ENCODE data around the gene PRTN3.
"Not testable (repeated sequence)": the region's sequence is repeated elsewhere in the genome, so short reads cannot be mapped to it uniquely, and the experiment has no call there.

Gene PRTN3

DNA sequence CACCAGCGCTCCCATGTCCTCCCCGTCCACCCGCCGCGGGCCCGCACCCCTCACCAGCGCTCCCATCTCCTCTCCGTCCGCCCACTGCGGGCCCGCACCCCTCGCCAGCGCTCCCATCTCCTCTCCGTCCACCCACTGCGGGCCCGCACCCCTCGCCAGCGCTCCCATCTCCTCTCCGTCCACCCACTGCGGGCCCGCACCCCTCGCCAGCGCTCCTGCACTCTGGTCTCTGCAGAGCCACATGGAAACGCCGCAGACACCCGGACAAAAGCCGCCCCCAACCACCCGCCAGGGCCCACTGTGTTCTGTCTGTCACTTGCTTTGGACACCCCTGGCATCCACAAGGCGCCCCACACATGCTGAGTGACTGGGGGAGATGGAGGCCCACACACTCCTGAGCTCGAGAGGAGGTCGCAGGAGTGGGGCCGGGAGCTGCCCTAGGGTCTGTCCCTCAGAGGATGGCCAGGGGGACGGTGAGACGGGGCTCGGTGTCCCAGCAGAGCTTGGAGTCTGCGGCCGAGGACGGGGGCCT is 26.0 kb downstream of the PRTN3 start:
- no peak for DNase-seq (ENCODE audit: low read depth)

DNA sequence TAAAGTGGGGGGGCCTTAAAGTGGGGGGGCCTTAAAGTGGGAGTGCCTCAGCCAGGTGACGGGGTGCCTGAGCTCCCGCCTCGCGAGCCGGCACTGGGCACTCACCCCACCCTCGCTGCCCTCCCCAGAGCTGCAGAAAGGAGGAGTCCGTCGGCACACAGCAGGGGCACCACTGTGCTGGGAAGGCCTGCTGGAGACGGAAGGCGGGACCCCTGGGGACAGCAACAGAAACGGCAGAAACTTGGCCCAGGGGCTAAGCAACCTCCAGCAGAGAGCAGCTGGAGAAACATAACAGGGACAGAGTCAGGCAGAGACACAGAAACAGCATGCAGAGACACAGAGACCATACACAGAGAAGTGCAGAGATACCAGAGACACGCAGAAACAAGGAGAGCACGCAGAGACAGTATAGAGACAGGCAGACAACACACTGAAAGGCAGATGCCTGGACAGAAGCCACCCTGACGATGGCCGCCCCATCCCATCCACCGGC is 26.5 kb downstream of the PRTN3 start:
- DNase-seq (ENCODE audit: low read depth) = no peak

DNA sequence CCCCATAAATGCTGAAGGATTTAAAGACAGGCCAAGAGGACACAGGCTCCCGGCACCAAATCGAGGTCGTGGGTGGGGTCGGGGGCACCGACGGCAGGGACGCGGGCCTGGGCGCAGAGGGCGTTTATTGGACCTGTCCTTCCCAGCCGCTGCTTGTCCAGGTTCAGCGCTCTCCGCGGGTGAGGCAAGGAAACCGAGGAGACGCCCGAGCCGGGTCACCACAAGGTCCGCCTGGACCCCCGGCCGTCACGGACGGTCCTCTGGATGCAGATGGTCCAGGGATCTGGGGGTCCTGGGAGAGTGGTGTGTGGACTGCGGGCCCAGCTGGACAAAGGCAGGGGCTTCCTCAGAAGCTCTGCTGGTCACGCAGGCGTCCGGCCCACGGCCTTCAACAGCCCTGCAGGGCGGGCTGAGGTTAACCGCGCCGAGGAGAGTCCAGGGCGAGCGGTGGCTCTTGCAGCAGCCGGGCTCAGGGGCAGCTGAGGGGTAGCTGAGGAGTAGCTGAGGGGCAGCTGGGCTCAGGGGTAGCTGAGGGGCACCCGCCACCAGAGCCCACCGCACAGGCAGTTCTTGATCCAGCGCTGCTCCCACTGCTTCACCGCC is 27.2 kb downstream of the PRTN3 start:
- no peak for DNase-seq (ENCODE audit: low read depth)

DNA sequence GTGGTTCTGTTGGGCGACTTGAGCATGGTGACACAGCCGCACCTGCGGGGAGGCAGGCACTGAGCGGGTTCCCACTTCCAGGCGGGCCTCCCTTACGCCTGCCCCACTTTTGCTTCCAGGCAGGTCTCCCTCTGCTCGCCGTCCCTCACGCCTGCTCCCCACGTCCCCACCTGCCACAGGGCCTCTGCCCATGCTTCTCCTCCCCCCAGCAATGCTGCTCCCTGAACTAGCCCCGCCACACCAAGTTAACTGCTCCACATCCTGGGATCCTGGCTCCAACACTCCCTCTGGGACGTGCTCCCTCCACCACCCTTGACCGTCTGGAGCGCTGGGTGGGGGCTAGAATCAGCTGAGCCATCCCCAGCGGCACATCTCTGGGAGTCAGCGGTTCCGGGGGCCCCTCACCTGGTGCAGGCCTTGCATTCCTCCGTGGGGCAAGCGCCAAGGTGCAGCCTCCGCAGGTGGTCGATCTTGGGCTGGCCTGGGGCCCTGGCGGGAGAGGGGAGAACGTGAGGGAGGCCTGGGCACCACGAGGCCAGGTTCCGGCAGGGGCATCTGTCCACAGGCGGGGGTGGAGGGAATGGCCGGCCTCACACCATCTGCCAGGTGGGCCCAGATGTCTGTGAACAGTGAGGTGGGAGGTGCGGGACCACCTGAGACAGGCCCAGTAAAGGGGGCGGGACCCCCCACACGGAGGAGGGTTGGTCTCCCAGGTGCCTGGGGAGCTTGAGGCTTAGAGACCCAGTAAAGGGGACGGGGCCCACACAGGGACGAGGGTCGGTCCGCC is 27.9 kb downstream of the PRTN3 start:
- no peak for DNase-seq (ENCODE audit: low read depth)

DNA sequence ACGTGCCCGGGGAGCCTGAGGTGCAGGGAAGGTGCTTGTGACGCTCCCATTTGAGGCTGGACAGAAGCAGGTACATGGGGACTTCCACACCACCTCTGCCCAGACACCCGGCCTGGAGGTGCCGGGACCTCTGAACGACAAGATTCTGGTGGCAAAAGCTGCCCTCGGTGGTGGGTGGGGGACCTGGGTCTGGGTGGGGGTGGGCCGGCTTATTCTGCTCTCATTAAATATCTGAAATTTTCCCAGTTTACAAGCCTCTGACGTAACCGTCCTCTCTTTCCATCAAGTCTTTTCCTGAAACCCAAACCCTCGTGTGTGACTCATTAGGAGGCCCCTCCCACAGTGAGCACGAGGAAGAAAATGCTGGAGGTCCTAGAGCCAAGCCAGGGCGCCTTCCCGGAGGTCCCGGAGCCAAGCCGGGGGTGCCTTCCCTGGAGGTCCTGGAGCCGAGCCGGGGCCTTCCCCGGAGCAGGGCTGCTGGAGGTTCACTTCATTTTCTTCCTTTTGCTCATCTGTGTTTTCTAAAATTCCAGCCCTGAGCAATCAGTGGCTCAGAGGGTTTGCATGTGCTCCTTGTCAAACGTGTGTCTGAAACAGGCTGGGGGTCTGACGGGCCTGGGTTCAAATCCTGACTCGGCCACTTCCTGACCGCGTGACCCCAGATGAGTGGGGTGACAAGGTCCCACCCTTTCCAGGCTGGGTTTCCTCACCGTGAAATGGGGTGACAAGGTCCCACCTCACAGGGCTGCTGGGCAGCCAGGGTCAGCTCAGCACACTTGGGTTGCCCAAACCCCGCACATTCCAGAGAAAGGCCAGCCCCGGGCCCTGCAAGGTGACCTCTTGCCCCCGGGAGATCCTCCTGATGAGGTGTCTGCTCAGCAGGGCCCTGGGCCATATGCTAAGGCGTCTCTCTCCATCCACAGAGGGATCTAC is 28.7 kb downstream of the PRTN3 start:
- peak; percentile 73 for DNase-seq (ENCODE audit: low read depth)

DNA sequence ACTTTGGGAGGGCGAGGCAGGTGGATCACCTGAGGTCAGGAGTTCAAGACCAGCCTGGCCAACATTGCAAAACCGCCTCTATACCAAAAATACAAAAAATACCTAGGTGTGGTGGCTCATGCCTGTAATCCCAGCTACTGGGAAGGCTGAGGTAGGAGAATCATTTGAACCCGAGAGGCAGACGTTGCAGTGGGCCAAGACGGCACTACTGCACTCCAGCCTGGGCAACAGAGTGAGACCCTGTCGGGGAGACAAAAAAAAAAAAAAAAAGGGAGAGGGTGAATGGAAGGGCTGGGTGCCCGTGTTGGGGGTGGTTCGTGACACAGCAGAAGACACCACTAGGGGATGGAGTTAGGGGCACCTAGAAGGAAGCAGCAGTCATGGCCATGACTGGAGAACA is 29.5 kb downstream of the PRTN3 start:
- no peak for DNase-seq (ENCODE audit: low read depth)

DNA sequence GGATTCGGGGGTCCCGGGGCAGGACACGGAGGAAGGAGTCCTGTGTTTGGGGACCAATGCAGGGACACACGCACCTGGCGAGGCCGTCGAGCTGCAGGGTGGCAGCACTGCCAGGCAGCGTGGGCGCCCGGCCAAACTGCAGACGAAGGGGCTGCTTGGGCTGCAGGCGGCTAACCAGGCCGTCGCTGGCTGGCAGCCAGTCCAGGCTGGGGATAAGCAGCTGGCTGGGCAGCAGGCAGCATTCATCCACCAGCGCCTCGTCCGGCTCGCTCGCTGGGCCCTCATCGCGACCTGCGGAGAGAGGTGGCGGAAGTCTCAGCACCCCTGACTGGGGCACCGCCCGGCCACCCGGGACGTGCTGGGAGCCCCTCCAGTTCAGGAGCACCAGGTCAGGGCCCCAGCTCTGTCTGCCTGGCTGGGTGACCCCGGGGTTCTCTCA is 30.2 kb downstream of the PRTN3 start:
- DNase-seq (ENCODE audit: low read depth) = no peak

DNA sequence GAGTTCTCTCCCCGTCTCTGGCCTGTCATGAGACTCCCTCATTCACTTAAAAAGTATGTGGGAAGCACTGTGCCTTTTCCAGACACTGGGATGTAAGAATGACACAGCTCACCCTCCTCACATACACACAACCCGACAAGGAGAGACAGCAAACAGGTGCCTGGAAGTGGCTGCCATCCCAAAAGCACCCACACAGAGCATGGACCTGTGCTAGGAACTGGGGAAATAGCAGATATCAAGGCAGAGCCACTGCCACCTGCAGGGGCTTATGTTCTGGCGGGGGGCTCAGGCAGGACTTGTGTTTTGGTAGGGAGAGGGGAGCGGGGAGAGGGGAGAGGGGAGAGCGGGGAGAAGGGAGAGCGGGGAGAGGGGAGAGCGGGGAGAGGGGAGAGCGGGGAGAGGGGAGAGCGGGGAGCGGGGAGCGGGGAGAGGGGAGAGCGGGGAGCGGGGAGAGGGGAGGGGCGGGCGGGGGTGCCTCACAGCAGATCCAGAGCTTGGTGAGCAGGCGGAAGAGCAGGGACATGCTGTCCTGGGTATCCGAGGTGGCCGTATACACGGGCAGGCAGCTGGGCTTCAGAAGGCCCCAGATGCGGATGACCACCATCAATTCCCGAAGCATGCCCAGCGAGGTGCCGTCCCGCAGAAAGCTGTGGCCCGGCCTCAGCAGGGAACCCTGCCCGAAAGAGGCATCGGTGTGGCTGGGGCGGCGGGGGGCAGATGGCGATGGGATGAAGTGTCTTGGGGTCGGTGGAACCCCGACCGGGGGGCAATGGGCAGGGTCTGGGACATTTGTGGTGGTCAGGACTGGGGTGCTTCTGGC is 30.9 kb downstream of the PRTN3 start:
- DNase-seq (ENCODE audit: low read depth) = no peak

DNA sequence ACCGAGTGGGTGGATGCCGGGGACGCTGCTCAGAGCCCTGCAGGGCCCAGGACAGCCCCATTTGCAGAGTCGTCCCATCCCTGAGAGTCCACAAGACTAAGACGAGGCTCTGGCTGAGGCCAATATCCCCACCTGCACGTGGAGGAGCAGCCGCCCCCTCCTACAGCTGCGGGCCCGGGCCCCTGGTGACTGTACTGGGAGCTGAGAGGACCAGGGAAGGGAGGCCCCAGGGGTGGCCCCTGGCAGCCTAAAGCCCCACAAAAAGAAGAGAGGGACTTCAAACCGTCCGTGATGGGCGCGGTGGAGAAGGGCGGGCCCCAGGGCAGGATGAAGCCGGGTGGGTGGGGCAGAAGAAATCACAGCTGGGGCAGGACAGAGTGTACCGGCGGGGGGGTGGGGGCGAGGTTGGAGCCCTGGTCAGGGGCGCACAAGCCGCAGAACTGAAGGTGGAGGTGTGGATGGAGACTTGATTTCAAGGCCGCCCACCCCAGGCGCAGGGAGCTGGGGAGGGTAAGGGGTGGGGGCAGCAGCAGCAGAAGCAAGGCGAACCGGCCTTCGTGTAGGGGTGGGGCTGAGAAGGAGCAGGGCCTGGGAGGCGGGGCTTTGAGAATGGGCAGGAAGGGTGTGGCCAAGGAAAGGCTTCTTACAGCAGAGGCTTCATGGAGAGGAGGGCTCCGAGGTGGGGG is 31.6 kb downstream of the PRTN3 start:
- no peak for DNase-seq (ENCODE audit: low read depth)

DNA sequence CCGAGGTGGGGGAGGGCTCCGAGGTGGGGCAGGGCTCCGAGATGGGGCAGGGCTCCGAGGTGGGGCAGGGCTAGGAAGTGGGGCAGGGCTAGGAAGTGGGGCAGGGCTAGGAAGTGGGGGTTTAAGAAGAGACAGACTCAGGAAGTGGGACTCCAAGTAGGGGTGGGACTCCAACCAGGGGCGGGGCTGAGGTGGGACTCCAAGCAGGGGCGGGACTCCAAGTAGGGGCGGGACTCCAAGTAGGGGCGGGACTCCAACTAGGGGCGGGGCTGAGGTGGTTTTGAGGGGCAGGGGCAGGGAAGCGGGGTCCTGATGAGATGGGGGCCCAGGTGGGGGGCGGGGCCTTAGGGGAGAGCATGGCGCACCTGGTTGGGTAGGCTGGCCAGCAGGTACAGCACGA is 32.3 kb downstream of the PRTN3 start:
- no peak for DNase-seq (ENCODE audit: low read depth)

DNA sequence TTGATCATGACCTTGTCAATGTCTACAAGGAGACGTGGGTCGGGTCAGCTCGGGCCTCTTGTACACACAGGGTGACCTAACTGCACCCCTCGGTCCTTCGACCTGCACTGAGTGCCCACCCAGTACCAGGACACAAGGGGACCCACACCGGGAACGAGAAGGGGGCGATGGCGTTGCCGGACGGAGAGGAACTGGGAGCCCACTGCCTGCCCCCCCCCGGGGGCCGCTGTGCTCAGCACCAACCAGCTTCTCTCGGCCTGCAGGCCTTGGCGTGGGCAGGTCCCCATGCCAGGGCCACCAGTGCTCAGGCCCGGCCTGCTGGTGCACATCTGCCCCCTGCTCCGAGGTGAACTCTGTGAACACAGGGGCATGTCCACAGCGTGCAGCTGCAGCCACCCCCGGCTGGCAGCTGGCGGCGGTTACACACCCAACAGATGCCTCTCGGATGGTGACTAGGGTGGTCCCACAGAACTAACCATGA is 32.8 kb downstream of the PRTN3 start:
- DNase-seq (ENCODE audit: low read depth) = no peak

DNA sequence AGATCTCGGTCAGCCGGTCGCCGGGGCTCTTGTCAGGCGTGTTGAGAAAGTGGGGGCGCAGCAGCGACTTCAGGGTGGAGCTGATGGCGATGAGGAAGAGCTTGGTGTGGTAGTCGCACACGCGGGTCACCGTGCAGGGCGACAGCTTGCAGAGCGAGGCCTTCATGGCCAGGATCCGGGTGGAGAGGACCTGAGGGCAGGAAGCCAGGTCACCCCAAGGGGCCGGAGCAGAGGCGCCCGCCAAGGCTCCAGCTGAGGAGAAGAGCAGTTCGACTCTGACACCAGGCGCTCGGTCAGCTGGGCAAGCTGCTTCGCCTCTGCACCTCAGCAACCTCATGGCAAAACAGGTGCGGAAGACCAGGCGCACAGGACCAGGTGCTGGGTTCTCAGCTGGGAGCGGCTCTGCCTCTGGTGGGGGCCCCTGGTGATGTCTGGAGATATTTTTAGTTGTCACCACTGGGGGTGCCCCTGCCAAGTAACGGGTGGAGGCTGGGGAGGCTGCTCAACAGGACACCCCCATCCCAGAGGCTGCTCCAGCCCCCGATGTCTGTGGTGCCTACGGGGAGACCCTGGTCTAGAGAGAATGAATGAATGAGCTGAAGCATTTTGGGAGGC is 34.6 kb downstream of the PRTN3 start:
- no peak for DNase-seq (ENCODE audit: low read depth)

DNA sequence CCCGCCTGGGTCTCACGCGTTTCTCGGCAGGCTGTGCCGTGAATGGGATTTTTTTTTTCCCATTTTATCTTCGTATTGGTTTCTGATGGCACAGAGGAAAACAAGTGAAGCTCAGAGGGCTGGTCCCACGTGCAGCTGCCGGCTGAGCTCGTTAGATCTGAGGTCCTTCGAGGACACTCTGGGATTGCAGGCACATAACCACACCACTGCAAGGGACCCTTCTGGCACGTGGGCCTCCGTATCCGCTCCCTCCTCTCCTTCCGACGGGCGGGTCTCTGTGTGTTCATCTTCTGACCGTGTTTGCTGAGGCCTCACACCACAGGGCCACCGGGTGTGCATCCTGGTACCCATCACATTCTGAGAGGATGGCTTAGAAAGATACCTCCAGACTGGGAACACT is 35.3 kb downstream of the PRTN3 start:
- DNase-seq (ENCODE audit: low read depth) = no peak

DNA sequence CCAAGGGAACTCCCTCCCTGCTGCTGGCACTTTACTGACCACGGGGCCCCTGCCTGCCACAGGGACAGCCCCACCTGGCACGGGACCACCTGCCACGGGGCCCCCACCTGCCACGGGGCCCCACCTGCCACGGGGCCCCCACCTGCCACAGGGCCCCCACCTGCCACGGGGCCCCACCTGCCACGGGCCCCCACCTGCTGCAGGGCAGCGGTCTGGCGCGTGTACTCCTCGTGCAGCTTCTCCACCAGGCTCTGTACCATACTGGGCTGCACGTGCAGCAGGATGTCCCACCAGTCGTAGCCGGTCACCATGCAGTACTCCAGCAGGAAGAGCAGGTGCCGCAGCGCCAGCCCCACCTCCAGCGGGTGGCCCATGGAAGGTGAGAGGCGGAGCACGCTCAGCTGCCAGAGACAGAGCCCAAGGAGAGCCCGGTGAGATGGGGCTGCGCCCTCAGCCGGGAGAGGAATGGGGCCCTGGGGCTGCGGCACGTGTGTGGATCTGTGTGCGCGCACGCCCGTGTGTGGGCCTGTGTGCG is 36.0 kb downstream of the PRTN3 start:
- DNase-seq (ENCODE audit: low read depth) = no peak

DNA sequence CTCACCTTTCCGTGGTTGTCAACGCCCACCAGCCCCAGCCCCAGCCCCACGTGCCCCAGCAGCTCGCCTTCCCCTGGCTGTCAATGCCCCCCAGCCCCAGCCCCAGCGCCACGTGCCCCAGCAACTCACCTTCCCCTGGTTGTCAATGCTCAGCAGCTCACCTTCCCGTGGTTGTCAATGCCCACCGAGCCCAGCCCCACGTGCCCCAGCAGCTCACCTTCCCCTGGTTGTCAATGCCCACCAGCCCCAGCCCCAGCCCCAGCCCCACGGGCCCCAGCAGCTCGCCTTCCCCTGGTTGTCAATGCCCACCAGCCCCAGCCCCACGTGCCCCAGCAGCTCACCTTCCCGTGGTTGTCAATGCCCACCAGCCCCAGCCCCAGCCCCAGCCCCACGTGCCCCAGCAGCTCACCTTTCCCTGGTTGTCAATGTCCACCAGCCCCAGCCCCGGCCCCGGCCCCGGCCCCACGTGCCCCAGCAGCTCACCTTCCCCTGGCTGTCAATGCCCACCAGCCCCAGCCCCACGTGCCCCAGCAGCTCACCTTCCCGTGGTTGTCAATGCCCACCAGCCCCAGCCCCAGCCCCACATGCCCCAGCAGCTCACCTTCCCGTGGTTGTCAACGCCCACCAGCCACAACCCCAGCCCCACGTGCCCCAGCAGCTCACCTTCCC is 37.3 kb downstream of the PRTN3 start:
- not testable (repeated sequence) for DNase-seq (ENCODE audit: low read depth)

DNA sequence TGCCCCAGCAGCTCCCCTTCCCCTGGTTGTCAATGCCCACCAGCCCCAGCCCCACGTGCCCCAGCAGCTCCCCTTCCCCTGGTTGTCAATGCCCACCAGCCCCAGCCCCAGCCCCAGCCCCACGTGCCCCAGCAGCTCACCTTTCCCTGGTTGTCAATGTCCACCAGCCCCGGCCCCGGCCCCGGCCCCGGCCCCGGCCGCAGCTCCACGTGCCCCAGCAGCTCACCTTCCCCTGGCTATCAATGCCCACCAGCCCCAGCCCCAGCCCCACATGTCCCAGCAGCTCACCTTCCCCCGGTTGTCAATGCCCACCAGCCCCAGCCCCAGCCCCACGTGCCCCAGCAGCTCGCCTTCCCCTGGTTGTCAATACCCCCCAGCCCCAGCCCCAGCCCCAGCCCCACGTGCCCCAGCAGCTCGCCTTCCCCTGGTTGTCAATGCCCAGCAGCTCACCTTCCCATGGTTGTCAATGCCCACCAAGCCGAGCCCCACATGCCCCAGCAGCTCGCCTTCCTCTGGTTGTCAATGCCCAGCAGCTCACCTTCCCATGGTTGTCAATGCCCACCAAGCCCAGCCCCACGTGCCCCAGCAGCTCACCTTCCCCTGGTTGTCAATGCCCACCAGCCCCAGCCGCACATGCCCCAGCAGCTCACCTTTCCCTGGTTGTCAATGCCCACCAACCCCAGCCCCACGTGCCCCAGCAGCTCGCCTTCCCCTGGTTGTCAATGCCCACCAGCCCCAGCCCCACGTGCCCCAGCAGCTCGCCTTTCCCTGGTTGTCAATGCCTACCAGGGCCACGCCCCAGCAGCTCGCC is 38.2 kb downstream of the PRTN3 start:
- not testable (repeated sequence) for DNase-seq (ENCODE audit: low read depth)

DNA sequence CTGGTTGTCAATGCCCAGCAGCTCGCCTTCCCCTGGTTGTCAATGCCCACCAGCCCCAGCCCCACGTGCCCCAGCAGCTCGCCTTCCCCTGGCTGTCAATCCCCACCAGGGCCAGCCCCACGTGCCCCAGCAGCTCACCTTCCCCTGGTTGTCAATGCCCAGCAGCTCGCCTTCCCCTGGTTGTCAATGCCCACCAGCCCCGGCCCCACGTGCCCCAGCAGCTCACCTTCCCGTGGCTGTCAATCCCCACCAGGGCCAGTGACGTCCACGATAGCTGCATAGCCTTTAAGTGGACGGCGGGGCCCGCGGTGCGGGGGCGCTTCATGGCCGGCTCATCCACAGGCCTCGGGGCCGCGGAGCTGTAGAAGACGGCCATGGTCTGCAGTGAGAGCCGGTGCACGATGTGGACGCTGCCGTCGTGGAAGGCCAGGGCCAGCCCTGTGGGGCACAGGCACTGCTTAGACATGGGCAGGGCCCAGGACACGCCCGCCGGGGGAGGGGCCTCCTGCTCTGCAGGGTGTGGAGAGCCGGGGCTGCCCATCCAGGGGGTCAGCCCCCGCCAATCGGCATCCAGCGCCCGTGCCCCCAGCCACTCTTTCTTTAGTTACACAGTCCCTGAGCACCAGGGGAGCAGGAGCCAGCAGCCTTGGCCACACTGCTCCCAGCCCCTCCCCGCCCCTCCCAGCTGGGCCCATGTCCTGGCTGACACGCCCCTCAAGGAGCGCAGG is 39.1 kb downstream of the PRTN3 start:
- no peak for DNase-seq (ENCODE audit: low read depth)
